Inferior parietal cortex (tissue), 1 donor: ENCODE measurements around the gene VSTM1.

Experiments
- DNase-seq: peaks from one replicate; pipeline ENCODE4 v3.0.0-alpha.2; 2016; ENCODE audit errors: extremely low spot score

Gene VSTM1

GRCh38 chr19:54011507-54012211 is 52.0 kb downstream of the VSTM1 start:
- no peak for DNase-seq

DNA sequence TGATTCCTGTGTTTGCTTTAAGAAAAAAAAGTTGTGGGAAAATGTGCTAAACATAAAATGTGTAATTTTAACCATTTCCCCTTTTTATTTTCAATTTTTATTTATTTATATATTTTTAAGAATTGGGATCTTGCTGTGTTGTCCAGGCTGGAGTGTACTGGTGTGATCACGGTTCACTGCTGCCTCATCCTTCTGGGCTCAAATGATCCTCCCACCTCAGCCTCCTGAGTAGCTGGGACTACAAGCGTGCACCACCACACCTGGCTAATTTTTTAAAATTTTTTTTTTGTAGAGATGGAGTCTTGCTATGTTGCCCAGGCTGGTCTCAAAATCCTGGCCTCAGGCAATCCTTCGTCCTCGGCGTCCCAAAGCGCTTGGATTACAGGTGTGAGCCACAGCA is 53.2 kb downstream of the VSTM1 start:
- DNase-seq = no peak

- DNase-seq = no peak
These were observed 54.3 kb downstream of the VSTM1 start for GRCh38 chr19:54009440-54009839.

DNA sequence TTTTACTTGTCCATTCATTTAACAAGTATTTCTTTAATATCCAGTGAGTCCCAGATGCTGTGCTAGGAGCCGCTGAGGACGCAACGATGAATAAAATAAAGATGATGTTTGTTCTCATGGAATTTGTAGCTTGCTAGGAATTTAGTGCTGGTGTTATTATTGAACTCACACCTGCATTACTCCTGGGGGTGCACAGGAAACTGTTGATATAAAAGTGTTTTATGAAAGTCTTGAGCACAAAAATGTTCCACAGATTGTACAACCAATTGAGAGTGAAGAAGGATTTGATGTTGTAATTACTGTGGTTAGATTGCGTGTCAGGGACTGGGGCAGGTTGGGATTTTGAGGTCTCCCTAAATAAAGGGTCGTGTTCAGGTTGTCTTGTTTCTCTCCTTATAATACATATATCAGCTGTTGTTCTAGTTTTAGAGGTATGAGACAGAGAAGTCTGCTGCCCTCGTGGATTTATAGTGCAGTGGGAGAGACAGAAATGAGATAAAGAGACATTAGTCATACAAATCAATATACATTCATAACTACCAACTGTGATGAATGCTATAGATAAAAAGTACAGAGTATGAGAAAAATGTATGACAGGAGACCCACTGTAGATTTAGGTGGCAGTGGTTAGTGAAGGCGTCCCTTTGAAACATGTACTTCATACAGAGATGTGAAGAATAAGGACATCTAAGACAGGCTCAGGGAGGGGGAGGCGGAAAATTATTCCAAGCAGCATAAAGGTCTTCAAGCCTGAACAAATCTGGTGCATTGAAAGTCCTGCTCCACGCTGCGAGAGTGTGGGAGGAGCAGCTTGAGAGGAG is 61.0 kb downstream of the VSTM1 start:
- DNase-seq = no peak

DNA sequence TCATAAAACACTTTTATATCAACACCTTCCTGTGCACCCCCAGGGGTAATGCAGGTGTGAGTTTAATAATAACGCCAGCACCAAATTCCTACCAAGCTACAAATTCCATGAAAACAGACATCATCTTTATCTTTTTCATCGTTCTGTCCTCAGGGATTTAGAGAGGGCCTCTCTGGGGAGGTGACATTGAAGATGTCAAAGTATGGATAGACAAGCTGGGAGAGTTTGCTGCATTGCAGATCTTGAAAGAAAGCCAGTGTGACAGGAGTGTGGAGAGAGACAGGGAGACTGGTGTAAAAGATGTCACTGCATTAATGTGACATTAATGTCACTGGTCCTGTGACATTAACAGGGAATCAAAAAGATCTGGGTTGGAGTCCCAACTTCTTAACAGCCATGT is 62.2 kb downstream of the VSTM1 start:
- DNase-seq = no peak

GRCh38 chr19:53999694-54000093 is 64.0 kb downstream of the VSTM1 start:
- DNase-seq = no peak

DNA sequence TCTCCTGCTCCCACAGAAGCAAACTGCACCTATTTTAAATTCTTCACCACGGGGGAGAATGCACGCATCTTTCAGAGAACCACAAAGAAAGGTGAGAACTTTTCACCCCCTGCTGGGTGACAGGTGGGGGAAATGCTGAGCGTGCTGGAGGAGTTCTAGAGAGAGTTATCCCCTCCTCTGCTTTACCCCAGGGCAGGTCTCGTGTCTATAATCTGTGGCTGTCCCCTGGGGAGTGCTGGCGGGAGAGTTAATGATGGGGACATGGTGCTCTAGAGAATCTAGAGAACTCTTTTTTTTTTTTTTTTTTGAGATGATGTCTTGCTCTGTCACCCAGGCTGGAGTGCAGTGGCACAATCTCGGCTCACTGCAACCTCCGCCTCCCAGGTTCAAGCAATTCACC is 65.5 kb downstream of the VSTM1 start:
- no peak for DNase-seq

DNA sequence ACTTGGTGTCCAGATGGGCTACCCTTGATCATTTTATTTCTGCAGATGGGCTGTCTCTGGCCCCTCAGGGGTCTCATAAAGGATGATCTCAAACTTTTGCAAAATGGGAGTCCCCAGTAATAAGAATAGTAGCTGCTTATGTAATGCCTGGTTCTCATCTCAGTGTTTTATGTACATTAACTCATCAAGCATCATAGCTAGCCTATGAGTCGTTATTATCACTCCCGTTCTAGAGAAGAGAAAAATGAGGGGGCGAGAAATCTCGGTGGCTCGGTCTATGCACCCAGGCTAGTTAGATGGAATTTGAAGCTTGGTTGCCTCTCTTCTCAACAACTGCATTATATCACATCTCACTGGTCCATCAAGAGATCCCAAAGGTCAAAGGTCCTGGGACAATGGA is 68.9 kb downstream of the VSTM1 start:
- DNase-seq = no peak

GRCh38 chr19:53993448-53993847 is 70.2 kb downstream of the VSTM1 start:
- no peak for DNase-seq

GRCh38 chr19:53992815-53993214 is 70.9 kb downstream of the VSTM1 start:
- no peak for DNase-seq

DNA sequence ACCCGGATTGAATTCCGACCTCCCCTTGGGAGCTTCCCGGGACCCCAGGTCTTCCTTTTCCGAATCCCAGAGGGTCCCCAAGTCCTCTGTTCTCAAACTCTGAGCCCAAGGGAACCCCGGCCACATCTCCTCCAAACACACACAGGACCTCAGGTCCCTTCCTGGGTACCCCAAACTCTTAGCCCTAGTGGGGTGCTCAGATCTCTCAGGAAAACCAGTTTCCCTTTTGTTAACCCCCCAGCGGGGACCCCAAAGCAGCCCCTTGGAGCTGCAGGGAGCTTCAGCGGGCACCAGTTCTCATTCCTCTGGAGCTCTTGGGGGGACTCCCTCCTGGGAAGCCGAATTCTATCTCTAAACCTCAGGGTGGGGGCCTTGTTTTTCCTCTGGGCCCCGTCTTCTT is 71.5 kb downstream of the VSTM1 start:
- DNase-seq = no peak

DNA sequence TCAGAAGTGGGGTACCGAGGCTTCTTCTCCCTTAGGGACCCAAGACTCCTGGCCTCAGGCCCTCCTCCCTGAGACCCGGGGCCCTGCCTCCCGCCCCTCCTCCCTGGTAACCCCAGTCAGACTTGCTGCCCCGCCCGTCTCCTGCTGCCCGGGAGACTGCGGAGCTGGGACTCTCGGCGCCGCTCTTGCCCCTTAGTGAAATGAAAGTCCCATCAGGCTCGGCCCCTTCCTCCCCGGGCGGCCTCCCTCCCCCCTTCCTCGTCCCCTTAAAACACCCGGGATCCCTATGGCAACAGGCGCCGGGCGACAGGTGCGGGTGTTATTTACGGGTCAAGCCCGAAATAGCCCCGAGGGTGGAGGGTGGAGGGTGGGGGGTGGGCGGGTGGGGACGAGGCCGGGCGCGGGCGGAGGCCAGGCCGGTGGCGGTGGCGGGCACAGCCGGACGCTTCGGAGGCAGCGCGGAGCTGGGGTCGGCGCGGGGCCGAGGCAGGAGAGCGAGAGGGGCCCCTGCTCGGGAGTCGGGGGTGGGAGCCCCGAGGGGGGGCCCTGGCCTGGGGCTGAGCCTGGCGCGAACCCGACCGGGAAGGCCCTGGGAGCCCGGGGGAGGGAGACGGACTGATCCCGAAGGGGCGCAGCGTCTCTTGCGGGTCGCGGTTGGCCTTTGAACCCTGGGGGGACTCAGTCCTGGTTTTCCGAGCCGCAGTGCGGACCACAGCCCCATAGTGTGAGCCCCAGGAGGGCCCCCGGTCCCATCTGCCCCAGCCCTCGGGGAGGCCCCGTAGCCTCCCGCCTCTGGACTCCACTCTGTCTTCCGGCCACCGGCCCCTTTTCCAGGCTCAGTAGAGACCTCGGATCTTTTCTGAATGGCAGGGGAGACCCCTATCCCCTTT is 72.2 kb downstream of the VSTM1 start, which contains the start of gene CACNG6:
Gene CACNG6 (plus strand): TSS at position 414 of the 890 bp plus-strand sequence. CDS start 1,241 bp downstream, outside the sequence.
- no peak for DNase-seq
